ENCODE data around the gene SDR42E2. TPM values are rescaled to one million over a fixed set of nuclear protein-coding genes. Genes with fewer than 3 reads are reported as not detected.
A peak's percentile ranks its signal among the peaks of the same experiment; 100 is the strongest.
"Not testable (repeated sequence)": the region's sequence is repeated elsewhere in the genome, so short reads cannot be mapped to it uniquely, and the experiment has no call there.

SDR42E2 gene
- total RNA-seq, 1 experiment from 2014 or later: not detected

- no peak for DNase-seq (ENCODE audit: low read depth)
Measured at GRCh38 chr16:22210854-22211253, 48.5 kb downstream of the SDR42E2 start.

- DNase-seq (ENCODE audit: low read depth): no peak
Measured at GRCh38 chr16:22213236-22213635, 50.9 kb downstream of the SDR42E2 start.

GRCh38 chr16:22213801-22214200 is 51.5 kb downstream of the SDR42E2 start:
- DNase-seq (ENCODE audit: low read depth): no peak

- no peak for DNase-seq (ENCODE audit: low read depth)
Measured at GRCh38 chr16:22214402-22214801, 52.1 kb downstream of the SDR42E2 start.

GRCh38 chr16:22214889-22215288 is 52.6 kb downstream of the SDR42E2 start:
- no peak for DNase-seq (ENCODE audit: low read depth)

GRCh38 chr16:22216191-22216831 is 54.0 kb downstream of the SDR42E2 start:
- no peak for DNase-seq (ENCODE audit: low read depth)

GRCh38 chr16:22216832-22217225 is 54.5 kb downstream of the SDR42E2 start:
- DNase-seq (ENCODE audit: low read depth): not testable (repeated sequence)

- no peak for DNase-seq (ENCODE audit: low read depth)
Measured at GRCh38 chr16:22217890-22218730, 55.8 kb downstream of the SDR42E2 start.

GRCh38 chr16:22219389-22220068 is 57.2 kb downstream of the SDR42E2 start:
- DNase-seq (ENCODE audit: low read depth): no peak

- DNase-seq (ENCODE audit: low read depth): no peak
Measured at GRCh38 chr16:22220069-22220440, 57.7 kb downstream of the SDR42E2 start.

- no peak for DNase-seq (ENCODE audit: low read depth)
Measured at GRCh38 chr16:22220714-22221113, 58.4 kb downstream of the SDR42E2 start.

- no peak for DNase-seq (ENCODE audit: low read depth)
Measured at GRCh38 chr16:22222006-22222405, 59.7 kb downstream of the SDR42E2 start.

- DNase-seq (ENCODE audit: low read depth): no peak
Measured at GRCh38 chr16:22222998-22223397, 60.7 kb downstream of the SDR42E2 start.

- DNase-seq (ENCODE audit: low read depth): no peak
Measured at GRCh38 chr16:22225060-22225459, 62.8 kb downstream of the SDR42E2 start.

- no peak for DNase-seq (ENCODE audit: low read depth)
Measured at GRCh38 chr16:22229889-22230288, 67.6 kb downstream of the SDR42E2 start.

- peak; percentile 63 for DNase-seq (ENCODE audit: low read depth)
Measured at GRCh38 chr16:22232277-22233036, 70.2 kb downstream of the SDR42E2 start.

GRCh38 chr16:22233037-22233372 is 70.7 kb downstream of the SDR42E2 start:
- DNase-seq (ENCODE audit: low read depth): no peak

- no peak for DNase-seq (ENCODE audit: low read depth)
Measured at GRCh38 chr16:22235839-22236745, 73.8 kb downstream of the SDR42E2 start.

- DNase-seq (ENCODE audit: low read depth): no peak
Measured at GRCh38 chr16:22239131-22239805, 77.0 kb downstream of the SDR42E2 start.

All from HT1080 (cell line).